GM19468 (cell line): ENCODE data around the gene PPP1R12B.
"Not testable (repeated sequence)": the region's sequence is repeated elsewhere in the genome, so short reads cannot be mapped to it uniquely, and the experiment has no call there.

ENCODE experiments used
- ATAC-seq: cut with Tn5 transposase; IDR thresholded peaks from one replicate; pipeline ENCODE4 v1.9.1; 2021; ENCODE audit warnings: mild to moderate bottlenecking, moderate library complexity, moderate number of reproducible peaks; ENCODE audit not compliant: unreplicated experiment; ENCODE audit errors: extremely low read depth

PPP1R12B gene

GRCh38 chr1:202569393-202570322 is 221.2 kb downstream of the PPP1R12B start:
- ATAC-seq: no peak

- ATAC-seq: no peak
Observed at GRCh38 chr1:202571719-202572339, 223.3 kb downstream of the PPP1R12B start.

GRCh38 chr1:202572867-202573266 is 224.4 kb downstream of the PPP1R12B start:
- no peak for ATAC-seq

- ATAC-seq: no peak
Observed at GRCh38 chr1:202575918-202576653, 227.6 kb downstream of the PPP1R12B start.

- no peak for ATAC-seq
Observed at GRCh38 chr1:202576816-202577215, 228.3 kb downstream of the PPP1R12B start.

- ATAC-seq: no peak
Observed at GRCh38 chr1:202577381-202577780, 228.9 kb downstream of the PPP1R12B start.

GRCh38 chr1:202578001-202578504 is 229.6 kb downstream of the PPP1R12B start:
- ATAC-seq: no peak

GRCh38 chr1:202578565-202578964 is 230.1 kb downstream of the PPP1R12B start:
- no peak for ATAC-seq

- no peak for ATAC-seq
Observed at GRCh38 chr1:202579806-202580205, 231.3 kb downstream of the PPP1R12B start.

GRCh38 chr1:202580619-202581018 is 232.1 kb downstream of the PPP1R12B start:
- no peak for ATAC-seq

- not testable (repeated sequence) for ATAC-seq
Observed at GRCh38 chr1:202582350-202582749, 233.9 kb downstream of the PPP1R12B start.

- no peak for ATAC-seq
Observed at GRCh38 chr1:202584707-202585589, 236.4 kb downstream of the PPP1R12B start.

GRCh38 chr1:202585590-202585933 is 237.1 kb downstream of the PPP1R12B start:
- no peak for ATAC-seq

- peak; percentile 26 for ATAC-seq
Observed at GRCh38 chr1:202586018-202586821, 237.7 kb downstream of the PPP1R12B start.

GRCh38 chr1:202586871-202587270 is 238.4 kb downstream of the PPP1R12B start:
- no peak for ATAC-seq

- ATAC-seq: no peak
Observed at GRCh38 chr1:202587859-202588485, 239.5 kb downstream of the PPP1R12B start.

GRCh38 chr1:202588503-202589189 is 240.1 kb downstream of the PPP1R12B start:
- no peak for ATAC-seq
